ENCODE data around the gene IGFBP1.
A peak's percentile ranks its signal among the peaks of the same experiment; 100 is the strongest.

The IGFBP1 gene

GRCh38 chr7:45881280-45881758 is 7.0 kb upstream of the IGFBP1 start:
- no peak for DNase-seq (ENCODE audit: low read depth)

GRCh38 chr7:45881759-45882464 is 6.4 kb upstream of the IGFBP1 start:
- DNase-seq (ENCODE audit: low read depth), result peak; percentile 89

GRCh38 chr7:45882465-45882810 is 5.8 kb upstream of the IGFBP1 start:
- no peak for DNase-seq (ENCODE audit: low read depth)

DNA sequence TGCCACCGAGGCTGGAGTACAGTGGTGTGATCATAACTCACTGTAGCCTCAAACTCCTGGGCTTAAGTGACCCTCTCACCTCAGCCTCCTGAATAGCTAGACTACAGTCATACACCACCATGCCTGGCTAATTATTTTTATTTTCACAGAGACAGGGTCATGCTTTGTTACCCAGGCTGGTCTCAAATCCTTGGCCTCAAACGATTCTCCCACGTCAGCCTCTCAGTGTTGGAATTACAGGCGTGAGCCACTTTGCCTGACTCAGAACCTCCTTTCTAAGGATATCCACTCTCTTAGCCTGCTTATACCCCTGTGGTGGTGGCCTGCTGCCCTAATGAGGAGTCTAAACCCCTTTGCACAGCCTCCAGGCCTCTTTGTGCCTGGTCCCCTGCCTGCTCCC is 4.2 kb upstream of the IGFBP1 start:
- DNase-seq (ENCODE audit: low read depth), result no peak

DNA sequence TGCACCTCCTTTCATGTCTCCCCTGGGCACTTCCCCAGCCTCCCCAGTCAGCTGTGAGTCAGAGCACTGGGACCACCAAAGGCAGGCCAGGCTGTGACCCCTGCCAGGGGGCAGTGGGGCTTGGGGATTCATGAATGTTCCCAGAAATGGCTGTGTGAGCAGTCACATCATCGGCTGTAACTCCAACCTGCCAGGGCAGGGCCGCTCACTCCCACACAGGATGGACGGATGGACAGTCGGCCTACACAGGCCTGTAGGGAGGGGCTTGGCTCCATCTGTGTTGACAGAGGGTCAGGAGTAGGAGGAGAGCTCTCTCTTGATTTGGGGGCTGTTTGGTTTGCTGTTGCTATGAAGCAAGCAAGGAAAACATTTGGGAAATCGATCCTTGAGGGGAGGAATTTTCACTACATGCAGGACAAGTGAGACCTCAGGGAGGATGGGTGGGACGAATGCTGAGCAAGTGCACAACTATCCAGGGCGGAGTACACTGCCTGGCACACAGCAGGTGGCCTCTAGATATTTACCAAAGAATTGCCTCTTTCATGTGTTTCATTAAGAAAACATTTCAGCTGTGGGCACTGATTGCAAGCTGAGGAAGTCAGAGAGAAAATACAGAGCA is 2.9 kb upstream of the IGFBP1 start:
- no peak for DNase-seq (ENCODE audit: low read depth)

GRCh38 chr7:45886931-45887667 is 1.2 kb upstream of the IGFBP1 start:
- no peak for DNase-seq (ENCODE audit: low read depth)

DNA sequence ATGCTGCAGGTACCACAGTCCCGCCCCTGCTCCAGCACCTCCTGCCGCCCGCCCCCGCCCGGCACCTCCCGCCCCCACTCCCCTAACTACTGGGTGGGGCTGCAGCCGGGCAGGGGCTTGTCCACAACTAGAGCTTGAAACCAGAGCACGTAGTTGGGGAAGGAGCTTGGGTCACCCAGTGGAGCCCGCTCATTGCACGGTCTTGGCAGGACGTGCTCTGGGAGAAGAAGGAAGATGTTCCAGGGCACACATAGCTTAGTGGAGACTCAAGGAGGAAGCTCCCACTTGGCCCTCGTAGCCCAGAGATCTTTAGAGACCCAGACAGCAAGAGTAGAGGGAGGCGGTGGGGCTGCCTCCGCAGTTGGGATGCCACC is 692 bp downstream of the IGFBP1 start:
- DNase-seq (ENCODE audit: low read depth), result no peak

DNA sequence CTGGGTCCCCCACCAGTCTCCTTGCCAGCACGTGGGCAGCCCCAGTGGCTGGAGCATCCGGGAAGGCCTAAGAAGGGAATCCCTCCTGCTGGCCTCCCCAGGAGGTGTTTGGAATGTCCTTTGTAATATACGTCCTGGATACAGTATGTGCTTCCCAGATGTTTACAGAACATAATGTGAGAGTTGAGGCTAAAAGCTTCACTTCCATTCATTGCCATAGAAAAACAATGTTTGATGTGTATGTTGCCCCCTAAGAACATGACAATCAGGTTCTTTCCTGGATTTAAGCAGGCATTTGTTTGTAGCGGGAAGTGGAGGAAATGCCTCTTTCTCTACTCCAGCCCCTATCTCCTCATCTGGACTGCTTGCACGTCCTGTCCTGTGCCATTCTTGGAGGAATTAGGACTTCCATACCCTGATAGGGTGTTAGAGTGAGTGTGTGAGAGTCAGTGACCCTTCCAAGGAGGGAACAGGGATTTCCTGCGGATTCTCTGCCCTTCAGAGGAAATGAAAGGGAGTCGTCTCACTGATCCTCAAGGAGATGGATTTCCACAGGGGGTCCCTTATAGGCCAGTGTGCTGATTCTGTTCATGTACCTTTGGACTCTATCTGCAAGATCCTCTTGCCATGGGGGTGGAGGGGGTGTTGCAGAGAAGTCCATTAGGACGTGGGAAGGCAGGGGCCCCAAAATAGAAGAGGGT is 1.2 kb downstream of the IGFBP1 start:
- DNase-seq (ENCODE audit: low read depth), result no peak

DNA sequence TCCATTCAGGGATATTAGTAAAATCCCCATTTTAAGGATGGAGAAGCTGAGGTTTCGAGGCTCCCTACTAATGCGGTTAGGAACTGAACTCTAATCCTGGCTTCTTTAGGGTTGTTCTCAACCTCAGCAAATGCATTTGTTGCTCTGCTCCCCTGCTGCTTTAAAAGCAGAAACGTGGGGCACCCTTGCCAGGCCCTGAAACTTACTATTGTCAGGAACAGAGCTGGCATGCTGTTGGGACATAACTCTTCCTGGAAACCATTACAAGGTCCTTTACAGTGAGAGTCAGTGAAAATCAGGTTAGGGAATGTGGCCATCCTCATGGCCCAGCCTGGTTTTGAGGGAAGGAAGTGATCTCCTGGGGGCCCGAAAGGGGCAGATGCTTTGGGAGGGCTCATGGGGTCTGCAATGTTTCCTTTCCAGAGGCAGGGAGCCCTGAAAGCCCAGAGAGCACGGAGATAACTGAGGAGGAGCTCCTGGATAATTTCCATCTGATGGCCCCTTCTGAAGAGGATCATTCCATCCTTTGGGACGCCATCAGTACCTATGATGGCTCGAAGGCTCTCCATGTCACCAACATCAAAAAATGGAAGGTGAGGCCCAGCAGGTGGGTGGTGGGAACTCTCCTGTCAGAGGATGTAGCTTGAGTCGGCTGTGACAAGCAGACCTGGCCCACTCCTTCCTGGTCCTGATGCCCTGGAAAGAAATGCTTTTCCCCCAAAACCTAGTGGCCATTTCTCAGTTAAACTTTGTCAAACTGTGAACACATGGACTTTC is 2.0 kb downstream of the IGFBP1 start:
- DNase-seq (ENCODE audit: low read depth), result no peak

GRCh38 chr7:45890902-45891461 is 2.7 kb downstream of the IGFBP1 start:
- peak; percentile 42 for DNase-seq (ENCODE audit: low read depth)

- no peak for DNase-seq (ENCODE audit: low read depth)
Observed at GRCh38 chr7:45891462-45892402, 3.4 kb downstream of the IGFBP1 start.

DNA sequence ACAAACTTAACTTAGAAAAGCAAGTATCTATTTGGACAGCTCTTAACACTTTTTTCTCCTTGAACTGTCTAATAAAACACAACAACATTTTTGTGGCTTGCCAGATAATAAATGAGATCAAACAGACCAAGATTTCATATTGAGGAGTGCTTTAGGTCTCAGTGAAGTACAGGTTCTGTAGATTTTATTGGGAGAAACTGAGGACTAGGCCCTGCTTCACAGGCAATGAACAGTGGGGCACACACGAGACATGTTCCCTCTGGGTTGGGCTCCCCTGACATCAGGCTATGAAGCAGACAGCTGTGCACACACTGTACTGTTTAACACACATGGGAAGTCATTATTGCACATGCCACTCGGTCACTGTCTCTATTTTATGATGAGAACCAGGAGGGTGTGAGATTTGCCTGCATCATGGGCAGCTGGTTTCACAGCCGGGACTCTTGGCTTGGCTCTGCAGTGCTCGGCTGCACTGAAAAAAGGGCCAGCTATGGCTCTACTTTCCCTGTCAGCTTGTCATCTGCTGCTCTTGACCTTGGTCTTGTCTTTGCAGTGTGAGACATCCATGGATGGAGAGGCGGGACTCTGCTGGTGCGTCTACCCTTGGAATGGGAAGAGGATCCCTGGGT is 4.2 kb downstream of the IGFBP1 start:
- DNase-seq (ENCODE audit: low read depth), result no peak

- DNase-seq (ENCODE audit: low read depth), result no peak
Observed at GRCh38 chr7:45893374-45893995, 5.2 kb downstream of the IGFBP1 start.

- no peak for DNase-seq (ENCODE audit: low read depth)
Observed at GRCh38 chr7:45893996-45894664, 5.8 kb downstream of the IGFBP1 start.

DNA sequence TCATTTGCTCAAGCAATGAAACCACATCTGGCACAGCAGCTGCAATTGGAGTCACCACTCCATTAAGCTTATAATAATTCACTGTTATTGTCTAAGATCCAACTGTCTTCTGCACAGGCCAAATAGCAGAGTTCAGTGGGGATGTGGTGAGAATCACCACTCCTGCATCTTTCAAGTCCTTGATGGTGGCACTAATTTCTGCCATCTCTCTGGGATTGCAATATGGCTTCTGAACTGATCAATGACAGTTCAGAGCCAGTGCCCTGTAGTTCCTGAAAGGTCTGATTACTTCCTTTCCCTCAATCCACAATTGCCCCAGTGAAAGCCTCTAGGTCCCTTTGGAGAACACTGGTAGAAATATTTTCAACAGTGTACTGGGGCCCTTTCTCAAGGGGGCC is 6.4 kb downstream of the IGFBP1 start:
- DNase-seq (ENCODE audit: low read depth), result no peak

GRCh38 chr7:45897042-45897690 is 8.9 kb downstream of the IGFBP1 start:
- DNase-seq (ENCODE audit: low read depth), result peak; percentile 75

DNA sequence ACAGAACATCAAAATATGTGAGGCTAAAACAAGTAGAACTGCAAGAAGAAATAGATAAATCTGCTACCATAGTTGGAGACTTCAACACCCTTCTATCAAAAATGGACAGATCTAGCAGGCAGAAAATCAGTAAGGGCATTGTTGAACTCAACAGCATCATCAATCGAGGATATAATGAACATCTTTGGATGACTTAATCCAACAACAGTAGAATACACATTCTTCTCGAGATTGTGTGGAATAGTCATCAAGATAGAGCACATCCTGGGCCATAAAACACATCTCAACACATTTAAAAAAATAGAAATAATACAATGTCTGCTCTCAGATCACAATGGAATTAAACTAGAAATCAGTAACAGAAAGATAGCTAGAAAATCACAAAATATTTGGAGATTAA is 9.9 kb downstream of the IGFBP1 start:
- DNase-seq (ENCODE audit: low read depth), result no peak

GRCh38 chr7:45901566-45901965 is 13.3 kb downstream of the IGFBP1 start:
- no peak for DNase-seq (ENCODE audit: low read depth)

Measured in iris pigment epithelial cell (primary cell).